Left lung (tissue), 10 donors: Measurements from ENCODE around the gene ARID5A. TPM values are rescaled to one million over a fixed set of nuclear protein-coding genes. Genes with fewer than 3 reads are reported as not detected.

Experiments
- ATAC-seq: fragments of 200-7000 bp; cut with Tn5 transposase; one replicate; pipeline ENCODE4 v1.9.1; 2020; ENCODE audit warnings: moderate library complexity
- DNase-seq, 4 donors: peaks; one replicate each; pipeline ENCODE4 v3.0.0-alpha.2; 2013 to 2020
- H3K27ac ChIP-seq, 2 donors: fragments of 200-600 bp; sonication (generic) in 1 of 2; one replicate each; pipeline versions ENCODE4 v1.5.0 to v1.8.0; 2020 to 2021
- H3K27me3 ChIP-seq, 2 donors: fragments of 200-600 bp; sonication (generic) in 1 of 2; one replicate each; pipeline versions ENCODE4 v1.5.0 to v1.8.0; 2020 to 2021
- H3K36me3 ChIP-seq, 2 donors: fragments of 200-600 bp; sonication (generic) in 1 of 2; one replicate each; pipeline versions ENCODE4 v1.5.0 to v1.8.0; 2020 to 2021
- H3K4me1 ChIP-seq, 2 donors: fragments of 200-600 bp; one replicate each; pipeline ENCODE4 v1.8.0; 2021
- H3K4me3 ChIP-seq, 2 donors: fragments of 200-600 bp; sonication (generic) in 1 of 2; one replicate each; pipeline versions ENCODE4 v1.5.0 to v1.8.0; 2020 to 2021; ENCODE audit warnings: mild to moderate bottlenecking in 1 of 2
- H3K9me3 ChIP-seq, 2 donors: fragments of 200-600 bp; sonication (generic) in 1 of 2; one replicate each; pipeline versions ENCODE4 v1.5.0 to v1.8.0; 2020 to 2021
- CTCF ChIP-seq, 2 donors: fragments of 200-600 bp; sonication (generic) in 1 of 2; IDR thresholded peaks; one replicate each; pipeline versions ENCODE4 v1.5.0 to v1.8.0; 2021; ENCODE audit warnings: antibody characterized with exemption in 2 of 2
- intact Hi-C, 2 donors: fragments of 100-400 bp; cut with DNase I; formaldehyde crosslinking; loops; one replicate each; pipeline versions ENCODE4 v1.11.2 to v1.14.2; 2022
- polyA plus RNA-seq, 6 donors: library from polyadenylated mRNA; unstranded; fragments of 120-200 nt; gene quantifications; one replicate each; pipeline ENCODE4 v1.2.1, GENCODE V29; 2013; ENCODE audit not compliant: insufficient read length in 6 of 6
- total RNA-seq, 2 donors: library from RNA; stranded (reverse); fragmentation: NEBNext Ultra II Directional; extraction: Animal tissue kit (Norgen Biotek cat#: 25700); gene quantifications; one replicate each; pipeline ENCODE4 v1.2.1, GENCODE V29; 2021
- donor health status: DM: no; HTN: yes; CAD: no.
- donor health status: DM: no; HTN: no; CAD: no.

The ARID5A gene
- total and polyA plus RNA-seq, 8 donors, result 6.6 to 30.9 (median 7.5) TPM

- Histone ChIP-seq H3K4me1 (no peaks in the 10 kb centered on the region), H3K27me3 (no peaks in the 10 kb centered on the region), H3K36me3 (peaks cover 0 to 78% of the 10 kb centered on the region in 2 donors), H3K27ac (peak overlapping the region in 1 of 2 donors; percentile 30), H3K9me3 (no peaks in the 10 kb centered on the region), H3K4me3 (no peak overlapping the region)
- TF ChIP-seq CTCF (IDR thresholded peaks at IDR 0.05), result no peak
- DNase-seq, result no peak
- no peak for ATAC-seq
- intact Hi-C loops, result no loop called here
Measured at GRCh38 chr2:96594282-96594681, 57.7 kb downstream of the ARID5A start.

GRCh38 chr2:96594691-96595152 lies 58.2 kb downstream of the ARID5A start:
- Histone ChIP-seq H3K9me3 (no peaks in the 10 kb centered on the region), H3K4me1 (no peaks in the 10 kb centered on the region), H3K36me3 (peaks cover 0 to 81% of the 10 kb centered on the region in 2 donors), H3K27ac (peak overlapping the region in 1 of 2 donors; percentile 30), H3K27me3 (no peaks in the 10 kb centered on the region), H3K4me3 (no peak overlapping the region)
- TF ChIP-seq CTCF (IDR thresholded peaks at IDR 0.05), result no peak
- ATAC-seq, result no peak
- no peak for DNase-seq
- intact Hi-C loops, result no loop called here

DNA sequence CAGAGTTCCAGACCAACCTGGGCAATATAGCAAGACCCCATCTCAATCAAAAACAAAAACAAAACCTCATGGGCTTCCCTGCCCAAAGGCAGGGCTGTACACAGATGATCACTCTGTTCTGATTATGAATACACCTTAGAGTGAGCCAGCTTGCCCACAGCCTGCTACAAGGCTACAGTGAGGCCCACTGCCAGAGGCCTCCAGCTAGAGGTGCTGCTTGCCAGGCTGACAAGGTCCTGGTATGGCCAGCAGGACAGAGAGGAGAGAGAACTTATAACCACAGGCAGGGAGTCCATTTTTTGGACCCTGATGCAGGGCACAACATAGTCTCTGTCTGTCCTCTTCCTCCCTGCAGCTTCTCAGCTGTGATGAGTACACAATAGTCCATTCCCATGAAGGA lies 60.0 kb downstream of the ARID5A start:
- no peak for DNase-seq
- no peak overlapping the region for H3K27ac ChIP-seq
- H3K4me3 ChIP-seq, result no peak overlapping the region
- intact Hi-C loops, result no loop called here
- no peak for ATAC-seq
- peaks cover 0 to 99% of the 10 kb centered on the region in 2 donors for H3K36me3 ChIP-seq
- TF ChIP-seq CTCF (IDR thresholded peaks at IDR 0.05), result no peak
- H3K27me3 ChIP-seq, result no peaks in the 10 kb centered on the region
- H3K4me1 ChIP-seq, result no peaks in the 10 kb centered on the region
- no peaks in the 10 kb centered on the region for H3K9me3 ChIP-seq

- no peaks in the 10 kb centered on the region for H3K9me3 ChIP-seq
- no peak for DNase-seq
- peaks cover 0 to 99% of the 10 kb centered on the region in 2 donors for H3K36me3 ChIP-seq
- no peak for TF ChIP-seq CTCF (IDR thresholded peaks at IDR 0.05)
- intact Hi-C loops, result no loop called here
- H3K27ac ChIP-seq, result no peak overlapping the region
- H3K4me1 ChIP-seq, result peaks cover 0 to 4% of the 10 kb centered on the region in 2 donors
- no peak for ATAC-seq
- no peaks in the 10 kb centered on the region for H3K27me3 ChIP-seq
- no peak overlapping the region for H3K4me3 ChIP-seq
Measured at GRCh38 chr2:96599941-96600340, 63.4 kb downstream of the ARID5A start.

DNA sequence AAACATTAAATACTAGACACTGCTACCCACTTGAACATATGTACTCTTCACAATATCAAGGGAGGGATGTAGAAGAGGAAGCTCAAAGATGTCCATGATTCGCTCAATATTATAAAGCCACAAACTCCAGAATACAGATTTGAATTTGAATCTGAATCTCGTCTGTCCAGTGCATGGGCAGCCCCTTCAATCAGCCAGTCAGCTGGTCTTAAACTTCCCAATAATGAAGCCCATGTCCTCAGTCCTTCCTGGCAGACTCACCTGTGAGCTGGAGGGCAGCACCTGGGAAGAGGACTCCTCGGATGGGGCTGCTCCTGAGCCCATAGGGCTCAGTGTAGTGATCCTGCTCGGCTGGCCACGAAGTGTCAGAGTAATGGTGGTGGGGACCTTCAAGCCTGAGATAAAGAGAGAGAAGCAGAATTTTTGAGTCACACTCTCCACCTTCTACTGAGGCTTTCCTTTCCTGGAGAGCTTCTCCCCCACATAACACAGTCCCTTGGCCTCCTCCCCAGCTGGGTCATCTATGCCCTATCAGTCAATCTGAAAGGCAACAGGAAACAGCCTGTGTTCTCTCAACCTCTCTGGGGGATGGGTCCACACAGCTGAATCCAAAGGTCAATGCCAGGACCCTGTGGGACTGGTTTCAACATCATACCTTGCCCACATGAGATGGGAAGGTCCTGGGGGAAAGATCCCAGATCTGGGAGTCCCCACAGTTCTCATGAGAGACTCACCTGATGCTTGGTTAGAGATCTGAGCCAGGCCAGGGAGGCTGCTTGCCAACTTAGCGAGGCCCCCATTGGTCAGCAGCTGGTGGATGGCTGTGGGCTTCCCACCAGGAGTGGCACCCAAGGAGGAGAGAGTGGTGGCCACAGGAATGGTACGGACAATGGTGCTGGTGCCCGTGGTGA lies 65.1 kb downstream of the ARID5A start:
- H3K4me3 ChIP-seq, result no peak overlapping the region
- no peak overlapping the region for H3K27ac ChIP-seq
- peaks cover 0 to 4% of the 10 kb centered on the region in 2 donors for H3K4me1 ChIP-seq
- DNase-seq, result no peak
- intact Hi-C loops, result no loop called here
- ATAC-seq, result no peak
- H3K9me3 ChIP-seq, result no peaks in the 10 kb centered on the region
- H3K27me3 ChIP-seq, result no peaks in the 10 kb centered on the region
- TF ChIP-seq CTCF (IDR thresholded peaks at IDR 0.05), result no peak
- H3K36me3 ChIP-seq, result peaks cover 0 to 99% of the 10 kb centered on the region in 2 donors
